ENCODE data around the gene ZNF552.
A peak's percentile ranks its signal among the peaks of the same experiment; 100 is the strongest.

DNA sequence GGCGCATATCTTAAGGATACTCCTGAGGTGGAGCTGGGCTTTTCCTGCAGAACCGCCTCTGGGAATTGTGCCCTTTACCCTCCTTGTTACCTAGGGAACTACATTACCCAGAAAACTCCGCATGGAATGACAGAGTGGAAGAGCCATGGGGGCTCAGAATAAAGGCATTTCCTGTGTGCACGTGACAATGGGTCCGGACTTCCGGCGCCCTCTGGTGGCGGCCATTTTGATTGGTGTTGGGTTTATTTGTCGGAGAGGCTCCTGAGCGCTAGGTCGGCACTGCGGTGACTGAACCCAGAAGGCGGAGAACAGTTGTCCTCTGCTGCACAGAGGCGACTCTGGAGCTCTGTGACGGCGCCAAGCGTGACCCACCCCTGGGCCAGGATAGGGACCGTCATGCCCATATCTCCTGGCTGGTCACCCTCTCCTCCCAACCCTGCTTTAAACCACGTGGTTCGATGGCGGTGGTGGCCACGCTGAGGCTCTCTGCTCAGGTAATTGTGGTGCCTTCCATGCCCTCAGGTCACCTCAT lies 15.4 kb upstream of the ZNF552 start, which contains the start of gene ZNF587B:
- TF ChIP-seq, protein P1, sequence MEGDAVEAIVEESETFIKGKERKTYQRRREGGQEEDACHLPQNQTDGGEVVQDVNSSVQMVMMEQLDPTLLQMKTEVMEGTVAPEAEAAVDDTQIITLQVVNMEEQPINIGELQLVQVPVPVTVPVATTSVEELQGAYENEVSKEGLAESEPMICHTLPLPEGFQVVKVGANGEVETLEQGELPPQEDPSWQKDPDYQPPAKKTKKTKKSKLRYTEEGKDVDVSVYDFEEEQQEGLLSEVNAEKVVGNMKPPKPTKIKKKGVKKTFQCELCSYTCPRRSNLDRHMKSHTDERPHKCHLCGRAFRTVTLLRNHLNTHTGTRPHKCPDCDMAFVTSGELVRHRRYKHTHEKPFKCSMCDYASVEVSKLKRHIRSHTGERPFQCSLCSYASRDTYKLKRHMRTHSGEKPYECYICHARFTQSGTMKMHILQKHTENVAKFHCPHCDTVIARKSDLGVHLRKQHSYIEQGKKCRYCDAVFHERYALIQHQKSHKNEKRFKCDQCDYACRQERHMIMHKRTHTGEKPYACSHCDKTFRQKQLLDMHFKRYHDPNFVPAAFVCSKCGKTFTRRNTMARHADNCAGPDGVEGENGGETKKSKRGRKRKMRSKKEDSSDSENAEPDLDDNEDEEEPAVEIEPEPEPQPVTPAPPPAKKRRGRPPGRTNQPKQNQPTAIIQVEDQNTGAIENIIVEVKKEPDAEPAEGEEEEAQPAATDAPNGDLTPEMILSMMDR (IDR thresholded peaks at IDR 0.05), result peak in 4 of 7 experiments; percentile 13 to 35 (median 24)
- TF ChIP-seq POLR2A (IDR thresholded peaks at IDR 0.05), result peak in 2 of 3 donors; percentile 13 to 33

All from body of pancreas (tissue), 4 donors.